SK-N-SH (cell line): ENCODE measurements around the gene SPATA20. TPM values are rescaled to one million over a fixed set of nuclear protein-coding genes. Genes with fewer than 3 reads are reported as not detected.

ENCODE experiments used
- CTCF ChIA-PET: fragments of 300-600, 350-600 bp; formaldehyde crosslinking; extraction: SDS; loops from one replicate; lab custom pipeline; 2021; lab: Yijun Ruan, JAX
- POLR2A ChIA-PET: fragments of 350-600 bp; sonication (Branson Sonifier 250); formaldehyde crosslinking; extraction: SDS; loops from one replicate; lab custom pipeline; 2020; ENCODE audit warnings: antibody characterized with exemption, inconsistent platforms; lab: Yijun Ruan, JAX
- DNase-seq: peaks from one replicate; pipeline ENCODE4 v3.0.0; 2012
- H2AFZ ChIP-seq: fragments of 200-600 bp; sonication (generic); 2 replicates; pipeline ENCODE4 v1.8.1; 2016; ENCODE audit warnings: antibody characterized with exemption, mild to moderate bottlenecking, low read depth
- H3F3A ChIP-seq: fragments of 200-600 bp; sonication (generic); replicated peaks from 2 replicates; pipeline ENCODE3; 2016; ENCODE audit warnings: antibody characterized with exemption, mild to moderate bottlenecking; ENCODE audit not compliant: insufficient read depth
- H3K27ac ChIP-seq, 2 experiments: fragments of 200-500 bp in 1 of 2; fragments of 200-600 bp in 1 of 2; sonication (Bioruptor generic) in 1 of 2; sonication (generic), shearing (Covaris generic) in 1 of 2; 2 replicates each; pipeline versions ENCODE4 v1.5.1 to v1.6.1; 2014 to 2016; ENCODE audit warnings: low read depth in 2 of 2, inconsistent platforms in 1 of 2, low read length in 1 of 2, mild to moderate bottlenecking in 1 of 2, mixed read lengths in 1 of 2
- H3K27me3 ChIP-seq: fragments of 200-600 bp; sonication (generic), shearing (Covaris generic); 2 replicates; pipeline ENCODE4 v1.6.1; 2016; ENCODE audit warnings: mixed run types; ENCODE audit not compliant: insufficient read depth
- H3K36me3 ChIP-seq, 2 experiments: fragments of 200-500 bp in 1 of 2; fragments of 200-600 bp in 1 of 2; sonication (Bioruptor generic) in 1 of 2; sonication (generic) in 1 of 2; replicated peaks in 1 of 2; 2 replicates each; pipeline versions ENCODE3 to v1.5.1; 2014 to 2016; ENCODE audit warnings: low read length in 1 of 2, mild to moderate bottlenecking in 1 of 2; ENCODE audit not compliant: insufficient read depth in 2 of 2, control insufficient read depth in 1 of 2
- H3K4me1 ChIP-seq, 2 experiments: fragments of 200-500 bp in 1 of 2; fragments of 200-600 bp in 1 of 2; sonication (Bioruptor generic) in 1 of 2; sonication (generic), shearing (Covaris generic) in 1 of 2; 2 replicates each; pipeline versions ENCODE4 v1.5.1 to v1.6.1; 2014 to 2016; ENCODE audit warnings: low read depth in 1 of 2, low read length in 1 of 2, mixed run types in 1 of 2; ENCODE audit not compliant: insufficient read depth in 2 of 2, control insufficient read depth in 1 of 2
- H3K4me2 ChIP-seq: fragments of 200-600 bp; sonication (generic), shearing (Covaris generic); 2 replicates; pipeline ENCODE4 v1.6.1; 2017; ENCODE audit warnings: mixed run types
- H3K4me3 ChIP-seq, 2 experiments: fragments of 200-500 bp in 1 of 2; fragments of 200-600 bp in 1 of 2; sonication (Bioruptor generic) in 1 of 2; sonication (generic), shearing (Covaris generic) in 1 of 2; 2 replicates each; pipeline versions ENCODE4 v1.5.1 to v1.8.1; 2014 to 2016; ENCODE audit warnings: low read depth in 2 of 2, inconsistent platforms in 1 of 2, low read length in 1 of 2, mild to moderate bottlenecking in 1 of 2, mixed read lengths in 1 of 2, moderate library complexity in 1 of 2
- H3K79me2 ChIP-seq: fragments of 200-600 bp; sonication (generic); 2 replicates; pipeline ENCODE4 v1.8.1; 2017; ENCODE audit warnings: mild to moderate bottlenecking; ENCODE audit not compliant: insufficient read depth
- H3K9ac ChIP-seq: fragments of 200-600 bp; sonication (generic); 2 replicates; pipeline ENCODE4 v1.6.1; 2017; ENCODE audit warnings: mixed run types
- H3K9me2 ChIP-seq: fragments of 200-600 bp; sonication (generic); 2 replicates; pipeline ENCODE4 v1.6.1; 2017; ENCODE audit warnings: mixed run types
- H3K9me3 ChIP-seq: fragments of 200-600 bp; sonication (generic); 2 replicates; pipeline ENCODE4 v1.6.1; 2017; ENCODE audit warnings: mixed run types, mild to moderate bottlenecking, moderate library complexity
- H4K20me1 ChIP-seq: fragments of 200-600 bp; sonication (generic); 2 replicates; pipeline ENCODE4 v1.6.1; 2017; ENCODE audit warnings: mild to moderate bottlenecking, mixed run types; ENCODE audit not compliant: insufficient read depth
- EP300 ChIP-seq, 2 experiments: IDR thresholded peaks; 2 replicates each; pipeline versions ENCODE4 v1.4.0 to v1.6.1; 2012; ENCODE audit warnings: borderline replicate concordance in 1 of 2, low read depth in 1 of 2, low read length in 1 of 2
- FOSL2 ChIP-seq: IDR thresholded peaks from 2 replicates; pipeline ENCODE4 v1.4.0; 2012; ENCODE audit warnings: low read depth, mild to moderate bottlenecking, moderate library complexity, borderline replicate concordance
- GATA2 ChIP-seq: sonication (generic); formaldehyde crosslinking; IDR thresholded peaks from 2 replicates; pipeline ENCODE4 v1.5.0; 2020; ENCODE audit warnings: mild to moderate bottlenecking, missing genetic modification reagents
- JUND ChIP-seq: IDR thresholded peaks from 2 replicates; pipeline ENCODE4 v1.4.0; 2012
- MEF2A ChIP-seq: IDR thresholded peaks from 2 replicates; pipeline ENCODE4 v1.4.0; 2012; ENCODE audit warnings: low read depth, borderline replicate concordance
- MXI1 ChIP-seq: IDR thresholded peaks from 2 replicates; pipeline ENCODE4 v1.6.1; 2012; ENCODE audit warnings: mild to moderate bottlenecking, low read depth, low read length, improper control_type of control experiment
- PBX3 ChIP-seq: IDR thresholded peaks from 2 replicates; pipeline ENCODE4; 2012
- RAD21 ChIP-seq: IDR thresholded peaks from 2 replicates; pipeline ENCODE4 v1.6.1; 2012; ENCODE audit warnings: mild to moderate bottlenecking, low read length
- REST ChIP-seq: IDR thresholded peaks from 2 replicates; pipeline ENCODE4 v1.6.1; 2012; ENCODE audit warnings: mild to moderate bottlenecking, low read depth, low read length, moderate library complexity
- SIN3A ChIP-seq: IDR thresholded peaks from 2 replicates; pipeline ENCODE4 v1.6.1; 2012; ENCODE audit warnings: low read depth, mild to moderate bottlenecking, low read length, moderate library complexity, borderline replicate concordance
- TCF12 ChIP-seq: IDR thresholded peaks from 2 replicates; pipeline ENCODE4 v1.4.0; 2012
- USF1 ChIP-seq: IDR thresholded peaks from 2 replicates; pipeline ENCODE4 v1.4.0; 2012; ENCODE audit warnings: low read depth, borderline replicate concordance
- YY1 ChIP-seq: IDR thresholded peaks from 2 replicates; pipeline ENCODE4 v1.4.0; 2012; ENCODE audit warnings: low read depth, mild to moderate bottlenecking
- WGBS: methylation state at CpG from one replicate; pipeline ENCODE4 v1.1.6; 2017; ENCODE audit warnings: low lambda C conversion rate; 5-methylcytosine and 5-hydroxymethylcytosine counted together
- polyA plus RNA-seq, 3 experiments: library from polyadenylated mRNA; depleted of rRNA; stranded (reverse); fragments of >200 nt; gene quantifications; 2 replicates each; pipeline ENCODE4 v1.2.3, GENCODE V29; 2012

Gene SPATA20
- polyA plus RNA-seq, 1 of the 3 experiments (the other 2 are of a cell fraction): 92.0 TPM

- DNase-seq: no peak
- no peak overlapping the region for H3K9ac ChIP-seq
- no peaks in the 10 kb centered on the region for H4K20me1 ChIP-seq
- no peak overlapping the region for H3K4me3 ChIP-seq
- no peak overlapping the region for H3K27ac ChIP-seq
- H3K9me2 ChIP-seq: no peaks in the 10 kb centered on the region
- H3K36me3 ChIP-seq: no peaks in the 10 kb centered on the region
- H2AFZ ChIP-seq: no peak overlapping the region
- H3K4me1 ChIP-seq: peaks cover 0 to 7% of the 10 kb centered on the region in 2 experiments; a peak in 1 of 4 replicates
- TF ChIP-seq MEF2A (no peak), SIN3A (no peak), EP300 (IDR thresholded peaks at IDR 0.05; ENCODE audit: borderline replicate concordance in 1 of 2, low read depth in 1 of 2, low read length in 1 of 2) (no peak), USF1 (no peak), FOSL2 (no peak), MXI1 (no peak), JUND (no peak), TCF12 (no peak), RAD21 (no peak), REST (no peak), PBX3 (no peak), GATA2 (CRISPR knock-in tag) (no peak), YY1 (no peak)
- H3K9me3 ChIP-seq: no peaks in the 10 kb centered on the region
- H3K27me3 ChIP-seq: no peaks in the 10 kb centered on the region
- POLR2A ChIA-PET: no interaction called here
- no peaks in the 10 kb centered on the region for H3K79me2 ChIP-seq
- CTCF ChIA-PET: interaction anchor here (1.2 to 5.0 kb wide), 6 partner anchors 10 to 38 kb away, joined by 3 to 26 read pairs (median 5); no protein-coding TSS in a partner anchor
- WGBS: 88% methylated on average over 4 of the region's 4 CpGs
- no peak overlapping the region for H3K4me2 ChIP-seq
- H3F3A ChIP-seq: no peaks in the 10 kb centered on the region
Observed at GRCh38 chr17:50517011-50517410, 30.0 kb upstream of the SPATA20 start.
